Vagina (tissue), 2 donors: ENCODE measurements around the gene TMEM154. TPM values are rescaled to one million over a fixed set of nuclear protein-coding genes. Genes with fewer than 3 reads are reported as not detected.

Experiments
- DNase-seq, 2 donors: peaks; one replicate each; pipeline ENCODE4 v3.0.0-alpha.2; 2017; ENCODE audit errors: extremely low spot score in 2 of 2
- H3K27ac ChIP-seq: fragments of 200-600 bp; sonication (generic); one replicate; pipeline ENCODE4 v1.5.1; 2019
- H3K27me3 ChIP-seq: fragments of 200-600 bp; sonication (generic); one replicate; pipeline ENCODE4 v1.5.1; 2019
- H3K36me3 ChIP-seq, 2 donors: fragments of 200-600 bp; sonication (generic); one replicate each; pipeline ENCODE4 v1.5.1; 2017 to 2019
- H3K4me1 ChIP-seq: fragments of 200-600 bp; sonication (generic); one replicate; pipeline ENCODE4 v1.5.1; 2019
- H3K4me3 ChIP-seq, 2 donors: fragments of 200-600 bp; sonication (generic); 1 replicate in 1 of 2; 2 replicates in 1 of 2; pipeline ENCODE4 v1.5.1; 2016 to 2019
- H3K9me3 ChIP-seq: fragments of 200-600 bp; sonication (generic); one replicate; pipeline ENCODE4 v1.5.1; 2019
- POLR2A ChIP-seq, 2 donors: fragments of 450-650 bp; IDR thresholded peaks; one replicate each; pipeline ENCODE4 v1.6.1; 2017; ENCODE audit warnings: antibody characterized with exemption in 2 of 2, mild to moderate bottlenecking in 2 of 2, moderate library complexity in 2 of 2
- POLR2AphosphoS5 ChIP-seq, 2 donors: sonication (generic); formaldehyde crosslinking; IDR thresholded peaks; one replicate each; pipeline ENCODE4 v1.9.0; 2017; ENCODE audit warnings: antibody characterized with exemption in 2 of 2, mild to moderate bottlenecking in 2 of 2, low read depth in 1 of 2; ENCODE audit not compliant: insufficient read depth in 1 of 2
- intact Hi-C: fragments of 100-400 bp; cut with DNase I; formaldehyde crosslinking; loops from one replicate; pipeline ENCODE4 v1.15.1; 2023
- total RNA-seq: library from RNA; depleted of rRNA; stranded (reverse); fragments of >200 nt; gene quantifications from one replicate; pipeline ENCODE4 v1.2.3, GENCODE V29; 2016
- TF ChIP-seq, protein P1 (sequence below), 3 experiments: fragments of 450-650 bp in 2 of 3; fragments of 200-600 bp in 1 of 3; sonication (generic) in 1 of 3; IDR thresholded peaks; one replicate each; pipeline ENCODE4 v1.5.1; 2017 to 2019; ENCODE audit warnings: antibody characterized with exemption in 3 of 3, mild to moderate bottlenecking in 2 of 3, moderate library complexity in 2 of 3

The TMEM154 gene
- total RNA-seq, 1 donor from 2014 or later: 33.1 TPM

- Histone ChIP-seq H3K4me1 (peaks cover 6% of the 10 kb centered on the region), H3K36me3 (no peaks in the 10 kb centered on the region), H3K27ac (no peak overlapping the region), H3K9me3 (no peaks in the 10 kb centered on the region), H3K4me3 (no peak overlapping the region), H3K27me3 (no peaks in the 10 kb centered on the region)
- intact Hi-C loops: no loop called here
- TF ChIP-seq POLR2A (IDR thresholded peaks at IDR 0.05) (no peak), POLR2AphosphoS5 (IDR thresholded peaks at IDR 0.05; ENCODE audit: insufficient read depth in 1 of 2, low read depth in 1 of 2) (no peak)
- TF ChIP-seq, protein P1, sequence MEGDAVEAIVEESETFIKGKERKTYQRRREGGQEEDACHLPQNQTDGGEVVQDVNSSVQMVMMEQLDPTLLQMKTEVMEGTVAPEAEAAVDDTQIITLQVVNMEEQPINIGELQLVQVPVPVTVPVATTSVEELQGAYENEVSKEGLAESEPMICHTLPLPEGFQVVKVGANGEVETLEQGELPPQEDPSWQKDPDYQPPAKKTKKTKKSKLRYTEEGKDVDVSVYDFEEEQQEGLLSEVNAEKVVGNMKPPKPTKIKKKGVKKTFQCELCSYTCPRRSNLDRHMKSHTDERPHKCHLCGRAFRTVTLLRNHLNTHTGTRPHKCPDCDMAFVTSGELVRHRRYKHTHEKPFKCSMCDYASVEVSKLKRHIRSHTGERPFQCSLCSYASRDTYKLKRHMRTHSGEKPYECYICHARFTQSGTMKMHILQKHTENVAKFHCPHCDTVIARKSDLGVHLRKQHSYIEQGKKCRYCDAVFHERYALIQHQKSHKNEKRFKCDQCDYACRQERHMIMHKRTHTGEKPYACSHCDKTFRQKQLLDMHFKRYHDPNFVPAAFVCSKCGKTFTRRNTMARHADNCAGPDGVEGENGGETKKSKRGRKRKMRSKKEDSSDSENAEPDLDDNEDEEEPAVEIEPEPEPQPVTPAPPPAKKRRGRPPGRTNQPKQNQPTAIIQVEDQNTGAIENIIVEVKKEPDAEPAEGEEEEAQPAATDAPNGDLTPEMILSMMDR (IDR thresholded peaks at IDR 0.05): no peak
- DNase-seq: no peak
Observed at GRCh38 chr4:152689615-152690501, 10.1 kb upstream of the TMEM154 start.

DNA sequence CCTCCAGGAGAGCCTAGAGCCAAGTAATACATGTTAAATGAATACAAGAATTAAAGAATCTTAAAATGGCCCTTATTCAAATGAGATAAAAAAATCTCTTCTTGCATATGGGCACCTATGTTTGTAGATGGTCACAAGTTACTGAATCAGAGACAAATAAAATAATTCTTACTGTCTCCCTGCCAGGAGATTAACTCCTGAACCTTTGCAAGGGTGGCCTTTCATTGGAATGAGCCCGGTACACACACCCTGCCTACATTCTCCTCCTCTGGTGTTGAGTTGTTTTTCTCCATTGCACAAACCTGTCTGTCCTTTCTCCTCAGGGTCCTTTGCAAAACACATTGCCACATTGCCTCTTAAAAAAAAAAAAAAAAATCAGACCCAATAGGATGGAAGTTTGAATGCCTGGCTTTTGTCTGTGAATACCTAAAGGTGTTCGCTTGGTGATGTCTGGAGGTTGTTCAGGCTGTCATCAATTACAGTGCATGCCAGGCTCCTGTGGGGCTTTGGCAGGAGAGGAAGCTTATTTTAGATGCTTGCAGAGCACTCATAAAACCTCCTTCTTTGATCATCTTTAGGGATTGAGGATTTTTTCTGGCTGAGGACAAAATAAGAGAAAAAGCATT, 8.3 kb upstream of the TMEM154 start:
- H3K9me3 ChIP-seq: no peaks in the 10 kb centered on the region
- H3K4me3 ChIP-seq: no peak overlapping the region
- DNase-seq: no peak
- intact Hi-C loops: no loop called here
- no peaks in the 10 kb centered on the region for H3K4me1 ChIP-seq
- no peak for TF ChIP-seq POLR2AphosphoS5 (IDR thresholded peaks at IDR 0.05; ENCODE audit: insufficient read depth in 1 of 2, low read depth in 1 of 2)
- TF ChIP-seq, protein P1 (IDR thresholded peaks at IDR 0.05): no peak
- no peak for TF ChIP-seq POLR2A (IDR thresholded peaks at IDR 0.05)
- no peaks in the 10 kb centered on the region for H3K27me3 ChIP-seq
- no peak overlapping the region for H3K27ac ChIP-seq
- no peaks in the 10 kb centered on the region for H3K36me3 ChIP-seq

GRCh38 chr4:152686452-152687013, 6.7 kb upstream of the TMEM154 start:
- no peaks in the 10 kb centered on the region for H3K9me3 ChIP-seq
- no peak overlapping the region for H3K27ac ChIP-seq
- no peaks in the 10 kb centered on the region for H3K36me3 ChIP-seq
- no peaks in the 10 kb centered on the region for H3K27me3 ChIP-seq
- TF ChIP-seq POLR2A (IDR thresholded peaks at IDR 0.05): no peak
- H3K4me3 ChIP-seq: no peak overlapping the region
- intact Hi-C loops: no loop called here
- H3K4me1 ChIP-seq: no peaks in the 10 kb centered on the region
- DNase-seq: no peak

- no peak overlapping the region for H3K27ac ChIP-seq
- H3K36me3 ChIP-seq: no peaks in the 10 kb centered on the region
- H3K9me3 ChIP-seq: no peaks in the 10 kb centered on the region
- H3K4me3 ChIP-seq: no peak overlapping the region
- no peak for TF ChIP-seq POLR2A (IDR thresholded peaks at IDR 0.05)
- TF ChIP-seq POLR2AphosphoS5 (IDR thresholded peaks at IDR 0.05; ENCODE audit: insufficient read depth in 1 of 2, low read depth in 1 of 2): no peak
- TF ChIP-seq, protein P1 (IDR thresholded peaks at IDR 0.05): no peak
- no peaks in the 10 kb centered on the region for H3K27me3 ChIP-seq
- H3K4me1 ChIP-seq: peaks cover 10% of the 10 kb centered on the region
- DNase-seq: no peak
- intact Hi-C loops: no loop called here
Observed at GRCh38 chr4:152684587-152684986, 4.8 kb upstream of the TMEM154 start.

GRCh38 chr4:152684007-152684406, 4.2 kb upstream of the TMEM154 start:
- intact Hi-C loops: no loop called here
- DNase-seq: no peak
- Histone ChIP-seq H3K36me3 (no peaks in the 10 kb centered on the region), H3K4me3 (no peak overlapping the region), H3K27ac (no peak overlapping the region), H3K4me1 (peaks cover 15% of the 10 kb centered on the region), H3K9me3 (no peaks in the 10 kb centered on the region), H3K27me3 (no peaks in the 10 kb centered on the region)
- TF ChIP-seq, protein P1 (IDR thresholded peaks at IDR 0.05): no peak
- TF ChIP-seq POLR2A (IDR thresholded peaks at IDR 0.05): no peak
- no peak for TF ChIP-seq POLR2AphosphoS5 (IDR thresholded peaks at IDR 0.05; ENCODE audit: insufficient read depth in 1 of 2, low read depth in 1 of 2)
